GM19328 (cell line): Measurements from ENCODE around the gene CENPP.
"Not testable (repeated sequence)": the region's sequence is repeated elsewhere in the genome, so short reads cannot be mapped to it uniquely, and the experiment has no call there.

ENCODE experiments used
- ATAC-seq: cut with Tn5 transposase; IDR thresholded peaks from one replicate; pipeline ENCODE4 v1.9.1; 2021; ENCODE audit warnings: mild to moderate bottlenecking, moderate library complexity; ENCODE audit not compliant: unreplicated experiment

The CENPP gene

DNA sequence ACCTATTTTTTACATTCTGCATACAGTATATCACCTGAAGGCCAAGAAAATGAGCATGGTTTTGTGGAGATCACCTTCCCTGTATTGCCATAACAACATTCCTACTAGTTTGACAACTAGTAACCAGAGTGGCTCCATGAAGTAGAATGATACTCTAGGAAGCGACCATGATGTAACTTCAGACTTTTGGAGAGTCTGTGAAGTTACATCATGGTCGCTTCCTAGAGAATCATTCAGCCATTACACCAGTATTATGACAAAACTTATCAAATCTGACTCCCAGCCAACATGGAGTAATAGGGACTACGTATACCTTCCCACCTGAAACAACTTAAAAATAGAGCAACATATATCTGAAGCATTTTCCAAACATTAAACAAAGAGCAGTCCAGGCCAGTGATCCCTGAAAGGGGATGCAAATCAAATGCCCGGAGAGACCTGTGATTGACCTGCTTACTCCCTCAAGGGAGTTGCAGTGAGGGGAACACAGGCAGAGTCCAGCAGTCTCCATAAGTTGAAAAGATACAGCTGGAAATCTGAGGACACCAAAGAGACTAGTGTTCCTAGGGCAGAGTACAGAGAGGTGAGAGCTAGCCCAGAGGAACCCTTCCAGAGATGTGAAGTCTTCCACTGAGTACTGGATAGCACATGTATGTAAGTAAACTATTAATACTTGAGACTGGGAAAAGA is 202.2 kb downstream of the CENPP start:
- ATAC-seq = no peak

DNA sequence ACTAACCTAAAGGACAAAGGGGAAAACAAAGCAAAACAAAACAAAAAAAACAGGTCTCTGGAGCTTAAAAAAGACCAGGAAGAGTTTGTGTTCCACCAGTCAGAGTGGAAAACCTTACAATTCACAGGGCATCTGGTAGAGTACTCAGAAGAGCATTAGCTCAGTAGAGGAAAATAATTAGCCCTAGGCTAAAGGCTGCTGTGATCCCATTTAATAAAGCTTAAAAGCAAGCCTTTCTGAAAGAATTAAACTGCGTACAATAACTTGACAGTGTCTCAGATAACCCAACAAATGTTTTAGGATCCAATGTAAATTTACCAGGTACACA is 202.7 kb downstream of the CENPP start:
- no peak for ATAC-seq

DNA sequence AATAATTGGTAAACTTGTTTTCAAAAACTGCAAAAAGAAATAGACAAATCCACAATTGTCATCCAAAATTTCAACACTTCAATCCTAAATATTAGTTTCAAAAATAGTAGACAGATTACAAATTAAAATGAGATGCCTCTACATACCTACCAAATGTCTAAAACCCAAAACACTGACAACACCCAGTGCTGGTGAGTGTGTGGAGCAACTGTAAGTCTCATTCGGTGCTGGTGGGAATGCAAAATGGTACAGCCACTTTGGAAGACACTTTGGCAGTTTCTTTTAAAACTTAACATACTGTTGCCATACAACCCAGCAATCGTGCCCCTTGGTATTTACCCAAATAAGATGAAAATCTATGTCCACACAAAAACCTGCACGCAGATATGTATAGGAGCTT is 203.4 kb downstream of the CENPP start:
- no peak for ATAC-seq

DNA sequence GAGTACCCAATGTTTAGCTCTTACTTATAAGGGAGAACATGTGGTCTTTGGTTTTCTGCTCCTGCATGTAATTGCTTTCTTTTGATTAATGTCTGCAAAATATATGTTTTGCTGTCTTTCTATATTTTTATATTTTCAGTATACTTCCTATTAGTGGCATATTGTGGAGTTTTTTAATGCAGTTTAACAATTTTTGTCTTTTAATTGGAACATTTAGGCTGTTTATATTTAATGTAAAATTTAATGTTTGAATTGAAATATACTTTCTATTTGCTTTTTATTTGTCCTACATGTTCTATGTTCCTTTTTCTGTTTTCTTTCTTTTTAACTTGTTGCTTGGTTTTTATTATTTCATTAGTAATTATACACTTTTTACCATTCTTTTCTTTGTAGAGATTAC is 205.1 kb downstream of the CENPP start:
- ATAC-seq = no peak

DNA sequence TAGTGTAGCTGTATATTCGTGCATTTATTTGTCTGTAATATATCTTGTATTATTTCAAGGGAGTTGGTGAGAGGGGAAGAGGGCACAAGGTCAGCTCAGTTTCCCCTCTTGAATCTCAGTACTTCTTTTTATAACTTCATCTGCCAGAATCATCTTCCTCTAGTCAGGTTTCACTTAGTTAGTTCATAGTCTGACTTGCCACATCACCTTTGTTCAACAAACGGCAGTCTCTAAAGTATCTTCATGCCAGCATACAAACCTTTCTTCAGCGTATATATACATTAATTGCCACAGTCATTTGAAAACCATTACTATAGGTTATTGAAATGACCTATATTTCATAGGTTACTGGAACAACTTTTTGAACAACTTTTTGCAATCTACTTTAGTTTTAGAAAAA is 208.5 kb downstream of the CENPP start:
- no peak for ATAC-seq

DNA sequence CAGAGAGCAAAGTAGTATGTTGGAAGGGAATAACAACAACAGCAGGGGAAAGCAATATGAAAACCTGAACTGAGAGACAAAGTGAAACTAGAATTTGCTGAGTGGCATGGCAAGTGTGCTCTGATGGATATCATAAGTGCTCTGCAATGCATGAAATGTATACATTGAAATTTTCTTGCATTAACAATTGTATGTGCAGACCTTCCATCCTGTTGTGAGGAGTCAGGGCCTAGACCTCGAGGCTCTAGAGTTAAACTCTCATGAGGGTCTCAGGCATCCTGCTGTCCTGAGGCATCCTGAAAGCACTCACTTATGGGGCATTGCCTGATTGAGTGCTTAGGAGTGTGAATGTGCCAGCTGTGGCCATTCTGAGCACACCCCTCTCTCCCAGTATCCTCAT is 208.9 kb downstream of the CENPP start:
- no peak for ATAC-seq

DNA sequence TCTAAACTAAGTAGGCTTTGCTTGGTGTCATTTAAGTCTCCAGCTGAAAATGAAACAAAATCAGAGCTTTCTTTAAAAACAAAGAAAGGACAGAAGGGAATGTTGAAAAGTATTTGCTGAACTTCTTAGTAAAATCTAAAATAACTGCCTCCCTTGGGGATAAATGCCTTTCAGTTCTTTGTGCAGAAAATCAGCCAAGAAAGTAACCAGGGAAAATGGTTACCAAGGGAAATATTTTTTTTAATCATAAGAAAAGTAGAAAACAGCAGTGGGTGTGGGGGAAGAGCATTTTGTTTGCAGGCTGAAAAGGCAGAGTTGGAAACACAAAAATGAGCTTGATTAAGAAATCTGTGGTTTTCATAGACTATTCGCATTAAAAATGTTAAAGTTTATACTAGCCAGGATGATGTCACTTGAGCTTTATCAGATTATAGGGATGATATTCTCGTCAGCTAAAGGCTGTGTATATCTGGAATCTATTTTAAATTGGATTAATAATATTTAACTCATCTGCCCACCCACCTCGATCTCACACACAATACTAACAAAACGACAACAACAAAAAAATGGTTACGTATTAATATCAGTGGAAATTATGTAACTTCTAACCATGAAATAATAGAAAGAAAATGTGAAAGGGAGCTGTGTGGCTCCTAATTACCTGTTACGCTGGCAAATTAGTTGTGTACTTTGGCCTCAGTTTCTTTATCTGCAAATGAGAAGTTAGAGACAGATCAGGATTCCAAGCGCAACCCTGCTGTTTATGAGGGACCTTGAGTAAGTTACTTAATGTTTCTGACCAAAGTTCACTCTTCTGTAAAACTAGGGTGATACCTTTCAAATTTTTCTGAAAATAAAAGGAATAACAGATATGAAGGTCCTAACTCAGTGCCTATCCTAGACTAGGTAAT is 210.4 kb downstream of the CENPP start, which contains the start of gene ECM2:
ECM2 (minus strand) TSS at position 51 of the 911 bp plus-strand sequence. CDS start 13,124 bp downstream, outside the sequence.
- ATAC-seq = no peak

DNA sequence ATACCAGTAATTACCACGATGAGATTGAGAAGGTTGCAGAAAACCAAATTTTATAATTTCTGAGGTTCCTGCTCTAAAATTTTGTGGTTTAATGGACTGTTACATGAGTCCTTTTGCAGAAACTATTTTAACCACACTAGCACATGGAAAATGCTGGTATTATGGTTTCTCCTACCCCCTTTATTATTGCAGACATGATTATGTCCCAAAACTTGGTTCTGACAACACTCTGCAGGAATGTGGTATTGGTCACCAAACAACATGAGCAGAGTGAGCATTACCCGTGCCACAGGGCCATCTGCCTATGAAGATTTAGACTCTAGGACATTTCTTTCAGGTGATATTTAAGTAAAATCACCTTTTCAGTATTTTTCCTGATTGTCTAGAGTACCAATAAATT is 212.8 kb downstream of the CENPP start:
- ATAC-seq = no peak

DNA sequence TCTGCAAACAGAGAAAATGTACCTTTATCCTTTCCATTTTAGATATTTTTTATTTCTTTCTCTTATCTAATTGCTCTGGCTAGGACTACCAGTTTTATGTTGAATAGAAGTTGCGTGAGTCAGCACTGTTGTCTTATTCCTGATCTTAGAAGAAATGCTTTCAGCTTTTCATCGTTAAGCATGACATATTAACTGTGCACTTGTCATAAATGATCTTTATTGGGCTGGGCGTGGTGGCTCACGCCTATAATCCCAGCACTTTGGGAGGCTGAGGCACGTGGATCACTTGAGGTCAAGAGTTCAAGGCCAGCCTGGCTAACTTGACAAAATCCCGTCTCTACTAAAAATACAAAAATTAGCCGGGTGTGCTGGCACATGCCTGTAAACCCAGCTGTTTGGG is 218.2 kb downstream of the CENPP start:
- ATAC-seq = no peak

DNA sequence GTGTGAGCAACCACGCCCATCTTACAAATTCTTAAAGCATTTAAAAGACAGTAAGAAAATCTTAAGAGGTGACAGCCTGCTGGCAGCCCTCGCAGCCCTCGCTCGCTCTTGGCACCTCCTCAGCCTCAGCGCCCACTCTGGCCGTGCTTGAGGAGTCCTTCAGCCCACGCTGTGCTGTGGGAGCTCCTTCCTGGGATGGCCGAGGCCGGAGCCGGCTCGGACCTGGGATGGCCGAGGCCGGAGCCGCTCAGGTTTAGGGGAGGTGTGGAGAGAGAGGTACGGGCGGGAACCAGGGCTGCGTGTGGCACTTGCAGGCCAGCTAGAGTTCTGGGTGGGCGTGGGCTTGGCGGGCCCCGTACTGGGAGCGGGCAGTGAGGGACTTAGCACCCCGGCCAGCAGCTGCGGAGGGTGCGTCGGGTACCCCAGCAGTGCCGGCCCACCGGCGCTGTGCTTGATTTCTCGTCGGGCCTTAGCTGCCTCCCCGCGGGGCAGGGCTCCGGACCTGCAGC is 219.3 kb downstream of the CENPP start:
- ATAC-seq = no peak

DNA sequence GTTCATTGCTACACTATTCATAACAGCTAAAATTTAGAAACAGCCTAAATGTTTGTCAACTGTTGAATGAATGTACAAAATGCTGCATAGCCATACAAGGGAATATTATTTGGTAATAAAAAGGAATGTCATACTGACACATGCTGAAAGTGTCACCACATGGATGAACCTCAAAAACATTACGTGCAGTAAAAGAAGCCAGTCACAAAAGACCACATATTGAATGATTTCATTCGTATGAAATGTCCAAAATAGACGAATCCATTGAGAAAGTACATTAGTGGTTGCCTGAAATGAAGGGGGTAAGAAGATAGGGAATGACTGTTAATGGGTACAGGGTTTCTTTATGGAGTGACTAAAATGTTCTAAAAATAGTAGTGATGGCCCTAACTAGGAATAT is 221.6 kb downstream of the CENPP start:
- ATAC-seq = no peak

DNA sequence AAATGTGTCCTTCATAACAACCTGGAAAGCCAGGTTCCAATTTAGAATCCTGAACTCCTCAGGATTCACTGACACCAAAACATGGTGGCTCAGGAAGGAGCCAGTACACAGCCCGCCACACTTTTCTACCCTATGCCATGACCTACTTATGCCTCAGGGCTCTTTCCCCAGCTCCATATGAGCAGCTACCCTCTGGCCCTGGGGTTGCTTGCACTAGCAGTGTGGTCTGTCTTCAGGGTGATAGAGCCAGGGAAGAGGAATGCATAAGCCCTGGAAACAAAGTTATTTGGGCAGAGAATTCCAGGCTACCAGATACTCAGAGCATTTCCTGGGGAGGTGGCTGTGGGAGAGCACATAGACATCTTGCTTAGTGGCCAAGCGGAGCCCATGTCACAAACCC is 225.0 kb downstream of the CENPP start:
- no peak for ATAC-seq

DNA sequence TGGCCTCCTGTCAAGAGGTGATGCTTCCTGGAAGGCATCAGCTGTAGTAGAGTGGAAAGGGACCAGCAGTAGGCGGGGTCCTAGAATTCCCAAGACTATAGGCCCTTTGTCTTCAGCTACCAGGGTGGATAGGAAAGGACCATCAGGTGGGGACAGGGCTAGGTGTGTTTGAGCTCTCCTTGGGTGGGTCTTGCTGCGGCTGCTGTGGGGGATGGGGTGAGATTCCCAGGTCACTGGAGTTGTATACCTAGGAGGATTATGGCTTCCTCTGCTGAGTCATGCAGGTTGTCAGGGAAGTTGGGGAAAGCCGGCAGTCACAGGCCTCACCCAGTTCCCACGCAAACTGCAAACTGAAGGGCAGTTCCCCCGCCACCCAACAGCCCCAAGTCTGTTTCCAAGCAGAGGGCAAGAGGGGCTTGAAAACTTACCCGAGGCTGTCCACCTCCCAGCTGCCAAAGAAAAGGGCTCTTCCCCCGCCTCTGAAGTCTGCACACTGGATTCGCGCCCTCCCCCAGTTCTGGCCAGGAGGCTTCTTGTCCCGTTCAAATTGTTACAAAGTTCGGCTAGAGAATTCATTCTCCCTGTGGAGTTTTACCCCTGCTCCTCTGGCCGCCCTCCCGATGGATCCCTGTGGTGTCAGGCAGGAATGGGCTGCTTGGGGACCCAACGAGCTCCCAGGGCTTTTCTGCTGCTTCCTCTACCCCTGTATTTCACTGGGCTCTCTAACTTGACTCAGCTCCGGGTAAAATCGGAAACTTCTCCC is 233.0 kb downstream of the CENPP start:
- no peak for ATAC-seq

DNA sequence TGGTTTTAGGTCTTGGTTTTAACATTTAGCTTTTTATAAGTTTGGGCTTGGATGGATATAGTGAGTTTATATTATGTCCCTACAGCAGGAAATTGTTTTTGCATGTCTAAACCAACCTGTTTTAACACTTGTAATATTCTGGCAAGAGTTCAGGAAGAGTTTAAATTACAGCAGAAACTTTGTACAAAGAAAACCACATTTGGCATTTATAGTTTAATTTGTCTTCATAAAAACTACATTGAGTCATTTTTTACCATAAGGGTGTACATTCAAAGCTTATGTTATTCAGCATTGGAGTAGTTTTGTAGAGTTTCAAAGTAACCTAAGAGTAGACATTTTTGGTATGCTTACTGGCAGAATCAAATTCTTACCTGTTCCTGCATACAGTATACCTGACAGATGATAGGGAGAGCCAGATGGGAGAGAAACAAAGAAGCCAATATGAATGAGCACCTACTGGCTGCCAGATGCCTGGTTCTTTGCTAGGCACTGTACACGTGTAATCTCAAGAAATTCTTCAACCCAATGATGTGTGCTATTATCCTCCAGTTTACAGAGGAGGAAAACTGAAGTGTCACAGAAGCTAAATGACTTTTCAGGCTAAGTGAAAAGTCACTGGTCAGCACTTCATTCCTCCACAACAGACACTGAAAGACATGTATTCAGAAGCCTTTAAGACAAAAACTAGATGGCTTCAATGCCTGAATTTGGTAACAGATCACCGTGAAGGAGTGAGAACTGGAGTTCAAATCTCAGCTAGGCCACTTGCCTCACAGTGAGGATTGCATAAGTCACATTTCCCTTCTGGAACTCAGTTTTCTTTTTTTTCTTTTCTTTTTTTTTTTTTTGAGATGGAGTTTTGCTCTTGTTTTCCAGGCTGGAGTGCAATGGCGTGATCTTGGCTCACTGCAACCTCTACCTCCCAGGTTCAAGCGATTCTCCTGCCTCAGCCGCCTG is 235.9 kb downstream of the CENPP start:
- no peak for ATAC-seq

DNA sequence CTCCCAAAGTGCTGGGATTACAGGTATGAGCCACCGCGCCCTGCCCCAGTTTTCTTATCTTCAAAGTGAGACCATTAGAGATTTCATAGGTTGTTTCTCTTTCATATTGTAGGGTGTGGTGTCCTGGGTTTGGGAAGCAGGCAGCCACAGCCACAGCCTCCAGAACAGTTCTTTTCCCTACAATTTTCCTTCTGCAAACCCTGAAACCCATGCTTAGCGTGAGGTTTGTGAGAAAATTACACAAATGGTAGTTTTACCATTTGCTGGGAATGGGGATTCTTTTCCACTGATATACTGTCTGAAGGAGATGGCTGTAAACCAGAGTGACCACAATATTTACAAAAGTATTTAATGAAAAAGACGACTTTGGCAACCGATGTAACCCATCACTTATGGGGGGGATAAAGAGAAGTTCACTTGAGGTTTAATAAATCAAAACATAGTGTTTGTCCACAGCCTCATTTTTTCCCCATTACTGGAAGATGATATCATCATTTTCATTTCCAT is 236.8 kb downstream of the CENPP start:
- ATAC-seq = no peak

DNA sequence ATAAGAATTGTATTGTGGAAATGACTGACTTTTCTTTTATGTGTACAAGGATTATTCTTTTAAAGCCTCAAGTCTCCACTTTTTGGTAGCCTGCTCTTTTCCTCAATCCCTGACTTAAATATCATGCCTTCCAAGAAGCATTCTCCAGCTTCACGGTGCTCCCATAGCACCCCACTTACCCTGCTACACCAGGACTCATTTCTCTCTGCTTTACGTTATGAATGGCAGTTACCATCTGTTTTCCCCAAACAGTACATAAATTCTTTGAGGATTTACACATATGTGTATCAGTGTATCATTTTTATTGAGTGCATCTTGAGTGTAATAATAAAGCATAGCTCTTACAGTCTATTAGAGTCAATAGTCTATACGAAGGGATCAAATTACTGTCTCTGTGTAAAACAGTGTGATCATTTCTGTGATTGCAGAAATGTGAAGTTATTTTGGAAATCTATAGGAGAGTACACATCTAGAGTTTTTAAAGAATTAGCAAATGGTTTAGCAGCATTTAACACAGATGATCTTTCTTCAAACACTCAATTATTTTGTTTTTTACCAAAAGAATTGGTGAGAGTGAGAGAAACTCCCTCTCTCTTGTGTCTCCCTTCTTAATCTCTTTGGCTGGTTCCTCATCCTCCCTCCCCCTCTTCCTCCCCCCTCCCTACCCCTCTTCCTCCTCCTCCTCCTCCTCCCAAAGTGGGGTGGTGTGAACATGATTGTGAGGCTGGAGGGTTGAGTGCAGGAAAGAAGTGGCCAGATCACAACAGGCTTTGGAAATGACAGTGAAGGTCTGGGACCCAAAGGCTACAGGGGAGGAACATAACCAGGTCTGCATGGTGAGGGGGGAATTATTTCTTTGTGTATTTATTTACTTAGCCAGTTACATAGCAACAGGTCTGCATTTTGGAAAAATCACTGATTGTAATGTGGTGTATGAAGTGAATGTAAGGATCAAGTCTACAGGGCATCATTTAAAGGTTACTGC is 237.7 kb downstream of the CENPP start:
- no peak for ATAC-seq

DNA sequence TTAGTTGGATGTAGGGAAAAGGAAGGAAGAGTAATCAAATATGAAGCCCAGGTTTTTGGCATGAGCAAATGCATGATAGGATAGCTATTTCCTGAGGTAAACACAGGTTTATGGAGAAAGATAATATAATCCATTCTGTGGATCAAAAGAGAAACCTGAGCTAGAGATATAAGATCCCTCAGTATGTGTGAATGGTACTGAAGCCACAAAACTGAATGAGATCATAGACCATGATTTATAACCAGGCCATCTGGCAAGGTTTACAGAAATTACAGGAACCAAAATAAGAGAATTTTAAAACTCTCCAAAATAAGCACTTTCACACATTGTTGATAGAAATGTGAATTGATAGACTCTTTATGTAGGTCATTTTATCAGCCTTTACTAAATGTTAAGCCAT is 238.8 kb downstream of the CENPP start:
- no peak for ATAC-seq

DNA sequence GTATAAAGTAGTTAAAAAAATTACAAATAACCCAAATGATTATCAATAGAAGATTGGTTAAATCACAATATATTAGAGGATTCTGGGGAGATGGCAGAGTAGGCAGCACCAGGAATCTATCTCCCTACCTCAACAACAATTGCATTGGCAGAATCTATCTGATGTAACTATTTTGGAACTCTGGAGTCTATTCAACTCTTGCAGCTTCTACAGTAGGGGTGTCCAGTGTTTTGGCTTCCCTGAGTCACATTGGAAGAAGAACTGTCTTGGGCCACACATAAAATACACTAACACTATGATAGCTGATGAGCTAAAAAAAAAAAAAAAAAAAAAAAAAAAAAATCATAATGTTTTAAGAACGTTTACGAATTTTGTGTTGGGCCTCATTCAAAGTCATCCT is 239.2 kb downstream of the CENPP start:
- no peak for ATAC-seq

DNA sequence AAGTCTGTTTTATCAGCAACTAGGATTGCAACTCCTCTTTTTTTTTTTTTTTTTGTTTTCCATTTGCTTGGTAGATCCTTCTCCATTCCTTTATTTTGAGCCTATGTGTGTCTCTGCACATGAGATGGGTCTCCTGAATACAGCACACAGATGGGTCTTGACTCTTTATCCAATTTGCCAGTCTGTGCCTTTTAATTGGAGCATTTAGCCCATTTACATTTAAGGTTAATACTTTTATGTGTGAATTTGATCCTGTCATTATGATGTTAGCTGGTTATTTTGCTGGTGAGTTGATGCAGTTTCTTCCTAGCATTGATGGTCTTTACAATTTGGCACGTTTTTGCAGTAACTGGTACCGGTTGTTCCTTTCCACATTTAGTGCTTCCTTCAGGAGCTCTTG is 246.1 kb downstream of the CENPP start:
- ATAC-seq = not testable (repeated sequence)
